ENCODE data around the gene MYO18B. TPM values are rescaled to one million over a fixed set of nuclear protein-coding genes. Genes with fewer than 3 reads are reported as not detected.

MYO18B gene
- polyA plus RNA-seq, 1 donor (not counting 4 experiments of a cell fraction or from before 2014, with no cell fraction given): not detected

- H3K4me2 ChIP-seq (ENCODE audit: control insufficient read depth, extremely low read depth, insufficient read depth, low read depth, low read length): no peak overlapping the region
- no peak overlapping the region for H2AFZ ChIP-seq (ENCODE audit: control insufficient read depth, low read length)
- no peaks in the 10 kb centered on the region for H4K20me1 ChIP-seq (ENCODE audit: control insufficient read depth, extremely low read depth, insufficient read depth, low read length)
- TF ChIP-seq EZH2 (IDR thresholded peaks at IDR 0.05; ENCODE audit: low read length) (no peak), CTCF (optimal IDR thresholded peaks at IDR 0.05 in 1 of 3, IDR thresholded peaks at IDR 0.05 in 1 of 3, conservative IDR thresholded peaks at IDR 0.05 in 1 of 3; ENCODE audit: extremely low read depth in 1 of 3, insufficient read depth in 2 of 3, low read length in 3 of 3) (no peak)
- FAIRE-seq: no peak
- H3K27ac ChIP-seq (ENCODE audit: control insufficient read depth, insufficient read depth, low read length): no peak overlapping the region
- H3K79me2 ChIP-seq (ENCODE audit: control insufficient read depth, insufficient read depth, low read length): no peaks in the 10 kb centered on the region
- DNase-seq (ENCODE audit: low read depth, low spot score): no peak
- no peaks in the 10 kb centered on the region for H3K4me1 ChIP-seq (ENCODE audit: control insufficient read depth, extremely low read depth, insufficient read depth, low read length)
- H3K36me3 ChIP-seq (ENCODE audit: control insufficient read depth in 2 of 2, extremely low read depth in 1 of 2, insufficient read depth in 2 of 2, low read length in 2 of 2): no peaks in the 10 kb centered on the region
- dilution Hi-C loops (cut with MboI; ENCODE audit: extremely low pct_ligation_motif_present, low sequenced_read_pairs): loop anchor here (5.0 kb wide), 1 partner anchor 47 kb away; no protein-coding TSS in a partner anchor
- no peak overlapping the region for H3K4me3 ChIP-seq (ENCODE audit: control insufficient read depth in 2 of 3, extremely low read depth in 1 of 3, insufficient read depth in 2 of 3, low read depth in 1 of 3, low read length in 3 of 3)
- H3K9me1 ChIP-seq (ENCODE audit: control insufficient read depth, extremely low read depth, insufficient read depth, low read length): no peaks in the 10 kb centered on the region
- no peaks in the 10 kb centered on the region for H3K27me3 ChIP-seq (ENCODE audit: control insufficient read depth, extremely low read depth, insufficient read depth, low read length)
- H3K9ac ChIP-seq (ENCODE audit: control insufficient read depth, extremely low read depth, insufficient read depth, low read length): no peak overlapping the region
- no peaks in the 10 kb centered on the region for H3K9me3 ChIP-seq (ENCODE audit: control insufficient read depth, low read depth, low read length)
These were observed 132.3 kb downstream of the MYO18B start for GRCh38 chr22:25874327-25874726.

GRCh38 chr22:25875461-25875860 lies 133.5 kb downstream of the MYO18B start:
- dilution Hi-C loops (cut with MboI; ENCODE audit: extremely low pct_ligation_motif_present, low sequenced_read_pairs): no loop called here
- H3K36me3 ChIP-seq (ENCODE audit: control insufficient read depth in 2 of 2, extremely low read depth in 1 of 2, insufficient read depth in 2 of 2, low read length in 2 of 2): no peaks in the 10 kb centered on the region
- no peak overlapping the region for H3K9ac ChIP-seq (ENCODE audit: control insufficient read depth, extremely low read depth, insufficient read depth, low read length)
- no peaks in the 10 kb centered on the region for H3K9me1 ChIP-seq (ENCODE audit: control insufficient read depth, extremely low read depth, insufficient read depth, low read length)
- H3K27ac ChIP-seq (ENCODE audit: control insufficient read depth, insufficient read depth, low read length): no peak overlapping the region
- H3K4me3 ChIP-seq (ENCODE audit: control insufficient read depth in 2 of 3, extremely low read depth in 1 of 3, insufficient read depth in 2 of 3, low read depth in 1 of 3, low read length in 3 of 3): no peak overlapping the region
- no peaks in the 10 kb centered on the region for H4K20me1 ChIP-seq (ENCODE audit: control insufficient read depth, extremely low read depth, insufficient read depth, low read length)
- no peaks in the 10 kb centered on the region for H3K79me2 ChIP-seq (ENCODE audit: control insufficient read depth, insufficient read depth, low read length)
- H3K4me2 ChIP-seq (ENCODE audit: control insufficient read depth, extremely low read depth, insufficient read depth, low read depth, low read length): no peak overlapping the region
- no peaks in the 10 kb centered on the region for H3K9me3 ChIP-seq (ENCODE audit: control insufficient read depth, low read depth, low read length)
- FAIRE-seq (no peak), DNase-seq (ENCODE audit: low read depth, low spot score) (no peak)
- TF ChIP-seq CTCF (optimal IDR thresholded peaks at IDR 0.05 in 1 of 3, IDR thresholded peaks at IDR 0.05 in 1 of 3, conservative IDR thresholded peaks at IDR 0.05 in 1 of 3; ENCODE audit: extremely low read depth in 1 of 3, insufficient read depth in 2 of 3, low read length in 3 of 3): no peak
- TF ChIP-seq EZH2 (IDR thresholded peaks at IDR 0.05; ENCODE audit: low read length): no peak
- no peak overlapping the region for H2AFZ ChIP-seq (ENCODE audit: control insufficient read depth, low read length)
- no peaks in the 10 kb centered on the region for H3K27me3 ChIP-seq (ENCODE audit: control insufficient read depth, extremely low read depth, insufficient read depth, low read length)
- H3K4me1 ChIP-seq (ENCODE audit: control insufficient read depth, extremely low read depth, insufficient read depth, low read length): no peaks in the 10 kb centered on the region

All from keratinocyte (primary cell).